Cardiac fibroblast (primary cell): ENCODE data around the gene C1orf232.

Experiments
- DNase-seq, 2 donors: peaks; one replicate each; pipeline versions ENCODE4 v3.0.0 to v3.0.0-alpha.2; 2010; ENCODE audit warnings: low read depth in 2 of 2
- H3K4me3 ChIP-seq, 2 donors: replicated peaks in 1 of 2; 1 replicate in 1 of 2; 2 replicates in 1 of 2; pipeline ENCODE4 v1.5.1; 2011; ENCODE audit warnings: low read depth in 2 of 2, low read length in 2 of 2, mild to moderate bottlenecking in 2 of 2, moderate library complexity in 1 of 2
- CTCF ChIP-seq: IDR thresholded peaks from one replicate; pipeline ENCODE4 v1.5.1; 2011; ENCODE audit warnings: low read depth, mild to moderate bottlenecking, low read length, inconsistent platforms

C1orf232 gene

GRCh38 chr1:26169198-26169554 is 413 bp upstream of the C1orf232 start:
- no peak for DNase-seq
- peak overlapping the region in 1 of 2 donors; percentile 78 for H3K4me3 ChIP-seq
- TF ChIP-seq CTCF = no peak

- H3K4me3 ChIP-seq = no peak overlapping the region
- DNase-seq = no peak
Measured at GRCh38 chr1:26166719-26167281, 2.0 kb downstream of the C1orf232 start.

GRCh38 chr1:26164861-26165842 is 3.6 kb downstream of the C1orf232 start:
- no peak for DNase-seq
- TF ChIP-seq CTCF = no peak
- no peak overlapping the region for H3K4me3 ChIP-seq

More at GRCh38 chr1:26166719-26167281, 2.0 kb downstream of the C1orf232 start:
- no peak for TF ChIP-seq CTCF

DNA sequence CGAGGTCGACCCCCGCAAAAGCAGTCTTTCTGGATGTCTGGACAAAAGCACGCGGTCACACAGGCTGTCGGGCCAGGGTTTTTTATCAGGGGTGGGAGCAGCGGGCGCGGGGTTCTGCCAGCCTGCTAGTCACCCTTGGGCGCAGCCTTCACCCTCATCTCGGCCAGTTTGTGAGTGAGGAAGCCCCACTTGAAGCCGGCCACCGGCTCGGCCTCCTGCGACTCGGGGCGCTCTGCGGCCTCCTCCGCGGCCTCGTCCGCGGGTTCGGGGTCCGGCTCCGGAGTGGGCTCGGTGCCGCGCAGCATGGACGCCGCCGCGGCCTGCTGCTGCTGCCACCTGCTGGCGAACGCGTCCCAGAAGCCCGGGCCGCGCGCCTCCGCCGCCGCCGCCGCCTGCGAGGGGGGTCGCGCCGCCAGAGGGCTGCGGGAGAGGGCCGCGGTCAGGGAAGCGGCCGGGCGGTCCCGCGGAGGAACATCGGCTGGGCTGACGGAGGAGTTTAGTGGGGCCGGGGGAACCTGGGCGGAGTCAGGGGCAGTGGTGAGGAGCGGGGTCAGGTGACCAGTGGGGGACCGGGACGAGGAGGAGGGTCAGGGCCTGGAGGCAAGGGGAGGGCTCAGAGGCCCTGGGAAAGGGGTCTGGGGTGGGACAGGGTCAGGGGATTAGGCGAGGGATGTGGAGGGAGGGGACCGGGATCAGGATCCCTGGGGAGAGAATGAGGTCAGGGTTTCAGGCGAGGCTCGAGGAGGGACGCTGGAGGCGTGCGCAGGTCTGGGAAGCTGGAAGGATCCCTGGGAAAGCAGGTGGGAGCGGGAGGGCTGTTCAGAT is 4.5 kb downstream of the C1orf232 start:
- peak overlapping the region; percentile 42 to 44 for H3K4me3 ChIP-seq
- peak in 1 of 2 donors; percentile 31 for DNase-seq
- TF ChIP-seq CTCF = no peak

- no peak for TF ChIP-seq CTCF
- DNase-seq = no peak
- peak overlapping the region in 1 of 2 donors; percentile 21 for H3K4me3 ChIP-seq
Measured at GRCh38 chr1:26163684-26164035, 5.1 kb downstream of the C1orf232 start.

- H3K4me3 ChIP-seq = peak overlapping the region; percentile 25 to 38
- DNase-seq = peak in 1 of 2 donors; percentile 37
- no peak for TF ChIP-seq CTCF
Measured at GRCh38 chr1:26162220-26162709, 6.5 kb downstream of the C1orf232 start.
